ENCODE results near the gene ABR. TPM values are rescaled to one million over a fixed set of nuclear protein-coding genes. Genes with fewer than 3 reads are reported as not detected.
"Not testable (repeated sequence)": the region's sequence is repeated elsewhere in the genome, so short reads cannot be mapped to it uniquely, and the experiment has no call there.

Gene ABR
- total and polyA plus RNA-seq, 4 donors, result 59.7 to 223 (median 142) TPM

GRCh38 chr17:1137465-1137894, 42.3 kb downstream of the ABR start:
- WGBS (ENCODE audit: insufficient coverage), result 84% methylated on average over 9 of the region's 18 CpGs
- Histone ChIP-seq H3K36me3 (ENCODE audit: control insufficient read depth, insufficient read depth, low read length) (peaks cover 6% of the 10 kb centered on the region), H3K27ac (ENCODE audit: low read depth, low read length) (no peak overlapping the region), H3K27me3 (ENCODE audit: control insufficient read depth, insufficient read depth, low read length) (no peaks in the 10 kb centered on the region), H3K4me1 (ENCODE audit: control insufficient read depth, insufficient read depth, low read length) (peaks cover 59% of the 10 kb centered on the region), H3K4me3 (ENCODE audit: low read depth, low read length) (no peak overlapping the region), H3K9me3 (ENCODE audit: control insufficient read depth, insufficient read depth, low read length) (no peaks in the 10 kb centered on the region)
- DNase-seq (ENCODE audit: low read depth in 4 of 6, low spot score in 6 of 6), result peak in 1 of 6 donors; percentile 71

- Histone ChIP-seq H3K9me3 (ENCODE audit: control insufficient read depth, insufficient read depth, low read length) (no peaks in the 10 kb centered on the region), H3K36me3 (ENCODE audit: control insufficient read depth, insufficient read depth, low read length) (peaks cover 6% of the 10 kb centered on the region), H3K4me1 (ENCODE audit: control insufficient read depth, insufficient read depth, low read length) (peaks cover 52% of the 10 kb centered on the region), H3K27ac (ENCODE audit: low read depth, low read length) (no peak overlapping the region), H3K4me3 (ENCODE audit: low read depth, low read length) (no peak overlapping the region), H3K27me3 (ENCODE audit: control insufficient read depth, insufficient read depth, low read length) (no peaks in the 10 kb centered on the region)
- WGBS (ENCODE audit: insufficient coverage), result 84% methylated on average over 4 of the region's 6 CpGs
- no peak for DNase-seq (ENCODE audit: low read depth in 4 of 6, low spot score in 6 of 6)
Observed at GRCh38 chr17:1136748-1137147, 43.0 kb downstream of the ABR start.

- no peak overlapping the region for H3K4me3 ChIP-seq (ENCODE audit: low read depth, low read length)
- 63% methylated on average over 20 of the region's 29 CpGs for WGBS (ENCODE audit: insufficient coverage)
- DNase-seq (ENCODE audit: low read depth in 4 of 6, low spot score in 6 of 6), result peak in 1 of 6 donors; percentile 46
- H3K27me3 ChIP-seq (ENCODE audit: control insufficient read depth, insufficient read depth, low read length), result no peaks in the 10 kb centered on the region
- H3K27ac ChIP-seq (ENCODE audit: low read depth, low read length), result peak overlapping the region; percentile 11
- no peaks in the 10 kb centered on the region for H3K9me3 ChIP-seq (ENCODE audit: control insufficient read depth, insufficient read depth, low read length)
- peaks cover 40% of the 10 kb centered on the region for H3K4me1 ChIP-seq (ENCODE audit: control insufficient read depth, insufficient read depth, low read length)
- H3K36me3 ChIP-seq (ENCODE audit: control insufficient read depth, insufficient read depth, low read length), result peaks cover 6% of the 10 kb centered on the region
Observed at GRCh38 chr17:1134634-1135324, 45.0 kb downstream of the ABR start.

GRCh38 chr17:1130191-1130590, 49.6 kb downstream of the ABR start:
- no peaks in the 10 kb centered on the region for H3K9me3 ChIP-seq (ENCODE audit: control insufficient read depth, insufficient read depth, low read length)
- 76% methylated on average over 10 of the region's 11 CpGs for WGBS (ENCODE audit: insufficient coverage)
- peaks cover 45% of the 10 kb centered on the region for H3K4me1 ChIP-seq (ENCODE audit: control insufficient read depth, insufficient read depth, low read length)
- no peak overlapping the region for H3K27ac ChIP-seq (ENCODE audit: low read depth, low read length)
- H3K36me3 ChIP-seq (ENCODE audit: control insufficient read depth, insufficient read depth, low read length), result peaks cover 44% of the 10 kb centered on the region
- DNase-seq (ENCODE audit: low read depth in 4 of 6, low spot score in 6 of 6), result no peak
- no peaks in the 10 kb centered on the region for H3K27me3 ChIP-seq (ENCODE audit: control insufficient read depth, insufficient read depth, low read length)
- no peak overlapping the region for H3K4me3 ChIP-seq (ENCODE audit: low read depth, low read length)

- not testable (repeated sequence) for H3K9me3 ChIP-seq (ENCODE audit: control insufficient read depth, insufficient read depth, low read length); H3K27me3 ChIP-seq (ENCODE audit: control insufficient read depth, insufficient read depth, low read length); H3K27ac ChIP-seq (ENCODE audit: low read depth, low read length); DNase-seq (ENCODE audit: low read depth in 4 of 6, low spot score in 6 of 6); H3K4me3 ChIP-seq (ENCODE audit: low read depth, low read length)
- WGBS (ENCODE audit: insufficient coverage), result 80% methylated on average over 1 of the region's 6 CpGs
- Histone ChIP-seq H3K36me3 (ENCODE audit: control insufficient read depth, insufficient read depth, low read length) (peaks cover 56% of the 10 kb centered on the region), H3K4me1 (ENCODE audit: control insufficient read depth, insufficient read depth, low read length) (peaks cover 50% of the 10 kb centered on the region)
Observed at GRCh38 chr17:1128463-1128862, 51.3 kb downstream of the ABR start.

- 59% methylated on average over 22 of the region's 24 CpGs for WGBS (ENCODE audit: insufficient coverage)
- Histone ChIP-seq H3K27ac (ENCODE audit: low read depth, low read length) (peak overlapping the region; percentile 64), H3K4me1 (ENCODE audit: control insufficient read depth, insufficient read depth, low read length) (peaks cover 60% of the 10 kb centered on the region), H3K36me3 (ENCODE audit: control insufficient read depth, insufficient read depth, low read length) (peaks cover 61% of the 10 kb centered on the region), H3K27me3 (ENCODE audit: control insufficient read depth, insufficient read depth, low read length) (no peaks in the 10 kb centered on the region), H3K9me3 (ENCODE audit: control insufficient read depth, insufficient read depth, low read length) (no peaks in the 10 kb centered on the region), H3K4me3 (ENCODE audit: low read depth, low read length) (no peak overlapping the region)
- DNase-seq (ENCODE audit: low read depth in 4 of 6, low spot score in 6 of 6), result peak in 1 of 6 donors; percentile 37
Observed at GRCh38 chr17:1126801-1127550, 52.8 kb downstream of the ABR start.

GRCh38 chr17:1126250-1126797, 53.5 kb downstream of the ABR start:
- H3K27ac ChIP-seq (ENCODE audit: low read depth, low read length), result peak overlapping the region; percentile 64
- H3K27me3 ChIP-seq (ENCODE audit: control insufficient read depth, insufficient read depth, low read length), result no peaks in the 10 kb centered on the region
- no peaks in the 10 kb centered on the region for H3K9me3 ChIP-seq (ENCODE audit: control insufficient read depth, insufficient read depth, low read length)
- H3K4me1 ChIP-seq (ENCODE audit: control insufficient read depth, insufficient read depth, low read length), result peaks cover 60% of the 10 kb centered on the region
- no peak overlapping the region for H3K4me3 ChIP-seq (ENCODE audit: low read depth, low read length)
- no peak for DNase-seq (ENCODE audit: low read depth in 4 of 6, low spot score in 6 of 6)
- WGBS (ENCODE audit: insufficient coverage), result 63% methylated on average over 21 of the region's 26 CpGs
- peaks cover 68% of the 10 kb centered on the region for H3K36me3 ChIP-seq (ENCODE audit: control insufficient read depth, insufficient read depth, low read length)

GRCh38 chr17:1125788-1126145, 54.0 kb downstream of the ABR start:
- peaks cover 57% of the 10 kb centered on the region for H3K4me1 ChIP-seq (ENCODE audit: control insufficient read depth, insufficient read depth, low read length)
- 63% methylated on average over 11 of the region's 11 CpGs for WGBS (ENCODE audit: insufficient coverage)
- no peak for DNase-seq (ENCODE audit: low read depth in 4 of 6, low spot score in 6 of 6)
- no peaks in the 10 kb centered on the region for H3K27me3 ChIP-seq (ENCODE audit: control insufficient read depth, insufficient read depth, low read length)
- H3K4me3 ChIP-seq (ENCODE audit: low read depth, low read length), result peak overlapping the region; percentile 1
- no peaks in the 10 kb centered on the region for H3K9me3 ChIP-seq (ENCODE audit: control insufficient read depth, insufficient read depth, low read length)
- peaks cover 74% of the 10 kb centered on the region for H3K36me3 ChIP-seq (ENCODE audit: control insufficient read depth, insufficient read depth, low read length)
- peak overlapping the region; percentile 64 for H3K27ac ChIP-seq (ENCODE audit: low read depth, low read length)

GRCh38 chr17:1124896-1125787, 54.6 kb downstream of the ABR start:
- Histone ChIP-seq H3K27ac (ENCODE audit: low read depth, low read length) (peak overlapping the region; percentile 64), H3K36me3 (ENCODE audit: control insufficient read depth, insufficient read depth, low read length) (peaks cover 73% of the 10 kb centered on the region), H3K9me3 (ENCODE audit: control insufficient read depth, insufficient read depth, low read length) (no peaks in the 10 kb centered on the region), H3K4me3 (ENCODE audit: low read depth, low read length) (peak overlapping the region; percentile 1), H3K27me3 (ENCODE audit: control insufficient read depth, insufficient read depth, low read length) (no peaks in the 10 kb centered on the region), H3K4me1 (ENCODE audit: control insufficient read depth, insufficient read depth, low read length) (peaks cover 56% of the 10 kb centered on the region)
- DNase-seq (ENCODE audit: low read depth in 4 of 6, low spot score in 6 of 6), result no peak
- WGBS (ENCODE audit: insufficient coverage), result 63% methylated on average over 25 of the region's 53 CpGs

Measured in spinal cord (tissue), 10 donors.